Measurements from ENCODE around the gene SPTLC3. TPM values are rescaled to one million over a fixed set of nuclear protein-coding genes. Genes with fewer than 3 reads are reported as not detected.

The SPTLC3 gene
- total RNA-seq, 2 donors from 2014 or later = 5.2 to 24.5 TPM

DNA sequence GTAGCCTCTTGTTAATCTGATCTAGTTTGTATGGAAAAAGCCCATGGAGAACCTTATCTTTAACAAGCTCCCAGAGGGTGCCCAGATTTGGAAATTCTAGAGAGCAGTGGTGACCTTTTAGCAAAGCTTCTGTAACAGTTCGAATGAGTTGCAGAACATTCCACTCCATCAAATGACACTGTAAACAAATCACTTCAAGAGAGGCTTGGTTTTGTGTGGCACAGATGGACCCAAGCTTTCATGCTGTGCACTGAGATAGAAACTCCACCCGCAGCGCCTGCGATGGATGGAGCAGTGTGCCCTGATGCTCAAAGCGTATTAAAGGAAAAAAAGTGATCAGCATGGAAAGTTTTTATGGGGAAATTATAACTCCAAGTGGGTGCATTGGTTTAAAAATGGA is 157.2 kb downstream of the SPTLC3 start:
- intact Hi-C loops (cut with DNase I) = no loop called here
- Histone ChIP-seq H3K27me3 (replicated peaks; ENCODE audit: insufficient read depth) (no peaks in the 10 kb centered on the region), H3K4me1 (replicated peaks) (no peaks in the 10 kb centered on the region), H3K4me3 (no peak overlapping the region), H3K27ac (no peak overlapping the region), H3K36me3 (no peaks in the 10 kb centered on the region), H3K9me3 (no peaks in the 10 kb centered on the region)
- no peak for DNase-seq (ENCODE audit: low spot score)
- 96% methylated on average over 5 of the region's 5 CpGs for WGBS
- TF ChIP-seq POLR2A (IDR thresholded peaks at IDR 0.05) (no peak), POLR2AphosphoS5 (IDR thresholded peaks at IDR 0.05) (no peak)
- TF ChIP-seq, protein P1, sequence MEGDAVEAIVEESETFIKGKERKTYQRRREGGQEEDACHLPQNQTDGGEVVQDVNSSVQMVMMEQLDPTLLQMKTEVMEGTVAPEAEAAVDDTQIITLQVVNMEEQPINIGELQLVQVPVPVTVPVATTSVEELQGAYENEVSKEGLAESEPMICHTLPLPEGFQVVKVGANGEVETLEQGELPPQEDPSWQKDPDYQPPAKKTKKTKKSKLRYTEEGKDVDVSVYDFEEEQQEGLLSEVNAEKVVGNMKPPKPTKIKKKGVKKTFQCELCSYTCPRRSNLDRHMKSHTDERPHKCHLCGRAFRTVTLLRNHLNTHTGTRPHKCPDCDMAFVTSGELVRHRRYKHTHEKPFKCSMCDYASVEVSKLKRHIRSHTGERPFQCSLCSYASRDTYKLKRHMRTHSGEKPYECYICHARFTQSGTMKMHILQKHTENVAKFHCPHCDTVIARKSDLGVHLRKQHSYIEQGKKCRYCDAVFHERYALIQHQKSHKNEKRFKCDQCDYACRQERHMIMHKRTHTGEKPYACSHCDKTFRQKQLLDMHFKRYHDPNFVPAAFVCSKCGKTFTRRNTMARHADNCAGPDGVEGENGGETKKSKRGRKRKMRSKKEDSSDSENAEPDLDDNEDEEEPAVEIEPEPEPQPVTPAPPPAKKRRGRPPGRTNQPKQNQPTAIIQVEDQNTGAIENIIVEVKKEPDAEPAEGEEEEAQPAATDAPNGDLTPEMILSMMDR (IDR thresholded peaks at IDR 0.05) = no peak

DNA sequence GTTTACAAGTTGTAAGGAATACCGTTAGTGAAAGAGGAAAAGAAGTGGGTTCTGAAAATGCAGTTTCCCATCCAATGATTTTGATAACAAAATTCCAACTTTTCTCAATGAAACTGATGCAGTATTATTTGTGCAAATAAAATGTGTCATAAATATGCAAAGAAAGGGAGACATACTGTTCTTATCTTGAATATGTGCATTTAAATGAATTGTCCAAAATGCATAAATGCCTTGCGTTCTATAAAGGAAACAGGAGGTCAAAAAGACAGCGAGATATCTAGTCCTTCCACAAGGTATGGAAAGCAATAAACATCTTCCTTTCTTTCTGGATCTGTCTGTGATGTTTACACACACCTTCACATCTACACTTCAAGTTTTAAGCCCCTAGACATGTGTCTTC is 157.7 kb downstream of the SPTLC3 start:
- Histone ChIP-seq H3K27ac (no peak overlapping the region), H3K27me3 (replicated peaks; ENCODE audit: insufficient read depth) (no peaks in the 10 kb centered on the region), H3K36me3 (no peaks in the 10 kb centered on the region), H3K9me3 (no peaks in the 10 kb centered on the region), H3K4me1 (replicated peaks) (no peaks in the 10 kb centered on the region), H3K4me3 (no peak overlapping the region)
- no peak for DNase-seq (ENCODE audit: low spot score)
- 92% methylated on average over 3 of the region's 3 CpGs for WGBS
- intact Hi-C loops (cut with DNase I) = no loop called here
- TF ChIP-seq POLR2AphosphoS5 (IDR thresholded peaks at IDR 0.05) (no peak), POLR2A (IDR thresholded peaks at IDR 0.05) (no peak)
- TF ChIP-seq, protein P1 (IDR thresholded peaks at IDR 0.05) = no peak

DNA sequence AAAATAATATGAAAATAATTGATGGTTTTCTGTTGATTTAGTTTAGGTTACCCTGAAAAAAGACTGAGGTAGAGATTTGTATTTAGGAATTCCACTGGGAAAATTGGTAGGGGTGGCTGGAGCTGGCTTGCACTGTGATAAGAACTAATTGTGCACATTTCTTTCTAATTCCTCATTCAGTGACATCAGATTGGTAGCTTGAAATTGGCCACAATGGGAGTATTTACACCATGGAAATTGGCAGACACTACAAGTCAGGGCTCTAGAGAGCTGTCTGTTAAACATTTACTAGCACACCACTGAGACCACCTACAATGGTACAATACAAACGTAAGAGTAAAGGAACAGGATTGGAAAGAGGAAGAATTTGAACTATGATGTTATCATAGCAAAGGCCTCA is 160.3 kb downstream of the SPTLC3 start:
- H3K36me3 ChIP-seq = no peaks in the 10 kb centered on the region
- H3K4me1 ChIP-seq (replicated peaks) = no peaks in the 10 kb centered on the region
- WGBS = 68% methylated on average over 1 of the region's 1 CpG
- no peak overlapping the region for H3K4me3 ChIP-seq
- TF ChIP-seq POLR2A (IDR thresholded peaks at IDR 0.05) = no peak
- TF ChIP-seq, protein P1 (IDR thresholded peaks at IDR 0.05) = no peak
- TF ChIP-seq POLR2AphosphoS5 (IDR thresholded peaks at IDR 0.05) = no peak
- no peak for DNase-seq (ENCODE audit: low spot score)
- H3K27me3 ChIP-seq (replicated peaks; ENCODE audit: insufficient read depth) = no peaks in the 10 kb centered on the region
- H3K9me3 ChIP-seq = no peaks in the 10 kb centered on the region
- intact Hi-C loops (cut with DNase I) = no loop called here
- no peak overlapping the region for H3K27ac ChIP-seq

GRCh38 chr20:13170771-13171170 is 162.0 kb downstream of the SPTLC3 start:
- Histone ChIP-seq H3K4me3 (no peak overlapping the region), H3K4me1 (replicated peaks) (no peaks in the 10 kb centered on the region), H3K27ac (no peak overlapping the region), H3K9me3 (no peaks in the 10 kb centered on the region), H3K36me3 (no peaks in the 10 kb centered on the region), H3K27me3 (replicated peaks; ENCODE audit: insufficient read depth) (no peaks in the 10 kb centered on the region)
- intact Hi-C loops (cut with DNase I) = no loop called here
- no peak for DNase-seq (ENCODE audit: low spot score)
- TF ChIP-seq POLR2A (IDR thresholded peaks at IDR 0.05) (no peak), POLR2AphosphoS5 (IDR thresholded peaks at IDR 0.05) (no peak)
- TF ChIP-seq, protein P1 (IDR thresholded peaks at IDR 0.05) = no peak
- WGBS = 71% methylated on average over 3 of the region's 3 CpGs

DNA sequence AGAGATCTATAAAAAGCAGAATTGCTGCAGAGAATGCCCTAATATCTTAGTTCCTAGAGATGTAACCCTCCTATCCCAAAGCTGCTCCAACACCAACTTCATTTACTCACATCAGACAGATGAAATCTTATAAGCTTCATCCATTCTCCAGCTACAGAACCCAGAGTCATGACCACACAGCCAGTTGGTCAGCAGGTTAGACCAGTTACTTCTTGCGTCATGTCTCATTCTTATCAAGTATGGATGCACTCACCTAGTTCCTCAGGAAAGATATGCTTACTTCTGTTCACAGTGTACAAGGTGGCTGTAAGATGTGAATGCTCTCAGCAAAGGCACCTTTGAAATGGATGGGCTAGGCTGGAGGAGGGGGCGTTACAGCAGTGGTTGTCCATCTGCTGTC is 164.4 kb downstream of the SPTLC3 start:
- intact Hi-C loops (cut with DNase I) = no loop called here
- Histone ChIP-seq H3K4me3 (no peak overlapping the region), H3K9me3 (no peaks in the 10 kb centered on the region), H3K27ac (no peak overlapping the region), H3K27me3 (replicated peaks; ENCODE audit: insufficient read depth) (no peaks in the 10 kb centered on the region), H3K4me1 (replicated peaks) (no peaks in the 10 kb centered on the region), H3K36me3 (no peaks in the 10 kb centered on the region)
- DNase-seq (ENCODE audit: low spot score) = no peak
- TF ChIP-seq, protein P1 (IDR thresholded peaks at IDR 0.05) = no peak
- no peak for TF ChIP-seq POLR2AphosphoS5 (IDR thresholded peaks at IDR 0.05)
- TF ChIP-seq POLR2A (IDR thresholded peaks at IDR 0.05) = no peak
- 94% methylated on average over 2 of the region's 2 CpGs for WGBS

Data from prostate gland (tissue), 2 donors.